A204.1 (cell line): ENCODE measurements around the gene FERMT3.

ENCODE experiments used
- FAIRE-seq: peaks from 2 replicates; lab custom pipeline; 2012; peaks lifted over from hg19 to GRCh38; lab: Jason Lieb, UNC

FERMT3 gene

DNA sequence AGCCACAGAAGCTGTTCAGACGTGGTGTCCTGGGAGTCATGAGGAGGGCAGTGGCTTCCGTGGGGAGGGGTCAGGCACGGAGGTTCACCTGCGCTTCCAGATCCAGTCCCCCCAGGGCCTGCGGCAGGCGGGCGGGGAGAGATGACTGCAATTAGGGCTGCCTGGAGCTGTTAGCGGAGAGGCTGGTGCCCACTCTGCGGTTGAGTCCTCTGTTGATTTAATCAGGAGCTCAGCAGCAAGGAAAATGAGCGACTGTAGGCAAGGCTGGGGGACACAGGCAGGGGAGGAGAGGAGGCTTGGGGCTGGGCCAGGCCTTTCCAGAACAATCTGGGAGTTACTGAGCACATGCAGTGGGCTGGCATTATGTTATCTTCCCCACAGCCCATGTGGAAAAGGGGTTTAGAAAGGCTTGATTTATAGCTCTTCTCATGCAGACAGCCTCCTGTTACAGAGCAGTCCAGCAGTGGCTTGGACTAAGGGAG is 57.9 kb downstream of the FERMT3 start:
- no peak for FAIRE-seq

DNA sequence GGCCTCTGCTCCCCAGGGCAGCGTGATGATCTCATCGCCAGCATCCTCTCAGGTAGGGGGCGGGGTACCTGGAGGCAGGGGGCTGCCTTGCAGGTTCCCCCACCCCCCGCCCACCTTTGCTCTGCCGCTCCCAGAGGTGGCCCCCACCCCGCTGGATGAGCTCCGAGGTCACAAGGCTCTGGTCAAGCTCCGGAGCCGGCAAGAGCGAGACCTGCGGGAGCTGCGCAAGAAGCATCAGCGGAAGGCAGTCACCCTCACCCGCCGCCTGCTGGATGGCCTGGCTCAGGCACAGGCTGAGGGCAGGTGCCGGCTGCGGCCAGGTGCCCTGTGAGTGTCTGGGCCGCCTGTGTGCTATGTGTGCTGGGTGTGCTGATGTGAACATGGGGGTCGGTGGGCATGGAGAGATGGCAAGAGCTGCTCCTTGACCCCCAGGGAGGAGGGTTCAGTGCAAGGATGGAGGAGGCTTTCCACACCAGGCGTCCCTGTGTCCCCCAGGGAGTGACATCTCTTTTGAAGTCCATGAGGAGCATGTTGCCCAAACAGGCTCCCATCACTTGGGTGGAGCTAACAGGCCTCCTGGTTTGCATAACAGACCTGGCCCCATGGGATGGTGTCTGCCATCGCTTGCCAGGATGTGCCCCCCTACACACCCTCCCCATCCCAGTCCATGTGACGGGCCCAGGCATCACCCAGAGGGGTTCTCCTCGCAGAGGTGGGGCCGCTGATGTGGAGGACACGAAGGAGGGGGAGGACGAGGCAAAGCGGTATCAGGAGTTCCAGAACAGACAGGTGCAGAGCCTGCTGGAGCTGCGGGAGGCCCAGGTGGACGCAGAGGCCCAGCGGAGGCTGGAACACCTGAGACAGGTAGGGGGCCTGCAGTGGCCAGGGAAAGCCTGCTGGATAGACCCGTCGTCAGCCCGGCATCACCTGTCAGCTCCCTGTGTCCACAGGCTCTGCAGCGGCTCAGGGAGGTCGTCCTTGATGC is 58.9 kb downstream of the FERMT3 start:
- no peak for FAIRE-seq

DNA sequence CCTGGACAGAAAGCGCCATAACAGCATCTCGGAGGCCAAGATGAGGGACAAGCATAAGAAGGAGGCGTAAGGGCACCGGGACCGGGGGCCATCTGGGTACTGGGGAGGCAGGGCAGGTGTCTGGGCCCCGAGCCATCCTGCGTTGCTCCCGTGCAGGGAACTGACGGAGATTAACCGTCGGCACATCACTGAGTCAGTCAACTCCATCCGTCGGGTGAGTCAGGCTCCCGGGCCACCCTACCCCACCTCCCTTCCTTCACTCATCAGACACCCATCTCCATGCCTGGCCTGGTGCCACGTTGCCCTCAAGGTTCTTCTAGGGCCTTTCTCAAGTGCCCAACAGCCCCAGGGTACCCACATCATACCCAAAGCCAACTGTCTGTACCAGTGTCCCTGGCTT is 59.8 kb downstream of the FERMT3 start:
- no peak for FAIRE-seq

DNA sequence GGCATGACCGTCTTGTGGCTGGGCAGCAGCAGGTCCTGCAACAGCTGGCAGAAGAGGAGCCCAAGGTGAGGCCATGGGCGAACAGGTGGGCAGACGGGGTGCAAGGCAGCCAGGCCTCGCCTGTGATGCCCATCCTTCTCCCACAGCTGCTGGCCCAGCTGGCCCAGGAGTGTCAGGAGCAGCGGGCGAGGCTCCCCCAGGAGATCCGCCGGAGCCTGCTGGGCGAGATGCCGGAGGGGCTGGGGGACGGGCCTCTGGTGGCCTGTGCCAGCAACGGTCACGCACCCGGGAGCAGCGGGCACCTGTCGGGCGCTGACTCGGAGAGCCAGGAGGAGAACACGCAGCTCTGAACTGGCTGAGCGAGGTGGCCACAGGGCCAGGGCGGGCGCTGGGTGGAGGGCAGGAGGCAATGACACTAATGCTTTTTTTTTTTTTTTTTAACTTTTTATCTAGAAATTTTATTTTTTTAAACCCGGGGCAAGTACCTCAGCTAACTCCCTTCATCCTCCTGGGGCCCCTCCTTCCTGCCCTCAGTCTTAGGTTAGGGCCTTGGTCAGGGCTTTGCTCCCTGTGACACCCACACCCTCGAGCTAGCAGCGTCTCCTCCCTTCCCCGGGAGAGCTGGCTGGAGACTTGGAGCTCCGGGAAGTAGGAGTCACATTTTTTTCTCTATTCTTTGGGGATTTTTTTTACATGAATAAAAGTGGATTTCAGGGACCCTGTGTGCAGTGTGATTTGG is 60.9 kb downstream of the FERMT3 start:
- FAIRE-seq: no peak

DNA sequence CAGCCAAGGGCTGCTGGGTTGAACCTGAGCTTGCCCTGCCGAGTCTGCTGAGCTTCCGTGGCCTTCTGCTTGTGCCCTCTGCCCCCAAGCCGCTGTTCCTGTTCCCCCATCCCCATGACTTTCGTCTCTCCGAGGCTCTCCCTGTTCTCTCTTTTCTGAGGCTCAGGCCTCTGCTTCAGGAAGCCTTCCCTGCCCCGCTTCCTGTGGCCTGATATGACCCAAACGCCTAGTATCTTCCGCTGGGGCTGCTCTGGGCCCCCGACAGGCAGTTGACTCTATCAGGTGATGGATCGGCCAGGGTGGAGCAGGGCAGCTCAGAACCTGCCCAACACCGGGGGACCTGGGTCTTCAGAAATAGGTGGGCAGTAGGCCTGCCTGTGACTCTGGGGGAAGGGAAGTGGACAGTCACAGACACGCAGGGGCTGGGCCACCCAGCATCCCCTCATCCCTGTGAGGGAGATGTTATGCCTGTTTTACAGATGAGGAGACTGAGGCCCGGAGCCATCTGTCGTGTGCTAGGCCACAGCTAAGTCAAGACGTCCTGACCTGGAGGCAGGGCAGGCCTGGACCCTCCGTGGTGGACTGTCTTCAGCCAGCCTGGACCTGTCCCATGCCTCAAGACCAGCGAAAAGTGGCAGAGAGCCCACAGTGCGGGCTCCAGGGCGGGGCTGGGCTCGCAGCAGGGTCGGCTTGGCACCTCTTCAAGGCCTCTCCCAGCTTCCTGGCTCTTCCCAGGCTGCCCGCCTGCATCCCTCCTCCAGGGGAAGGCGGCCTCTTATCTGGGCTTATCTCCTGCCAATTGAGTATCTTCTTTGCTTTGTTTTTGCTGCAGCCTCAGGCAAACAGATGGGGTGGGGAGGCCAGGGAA is 61.7 kb downstream of the FERMT3 start:
- FAIRE-seq: no peak

DNA sequence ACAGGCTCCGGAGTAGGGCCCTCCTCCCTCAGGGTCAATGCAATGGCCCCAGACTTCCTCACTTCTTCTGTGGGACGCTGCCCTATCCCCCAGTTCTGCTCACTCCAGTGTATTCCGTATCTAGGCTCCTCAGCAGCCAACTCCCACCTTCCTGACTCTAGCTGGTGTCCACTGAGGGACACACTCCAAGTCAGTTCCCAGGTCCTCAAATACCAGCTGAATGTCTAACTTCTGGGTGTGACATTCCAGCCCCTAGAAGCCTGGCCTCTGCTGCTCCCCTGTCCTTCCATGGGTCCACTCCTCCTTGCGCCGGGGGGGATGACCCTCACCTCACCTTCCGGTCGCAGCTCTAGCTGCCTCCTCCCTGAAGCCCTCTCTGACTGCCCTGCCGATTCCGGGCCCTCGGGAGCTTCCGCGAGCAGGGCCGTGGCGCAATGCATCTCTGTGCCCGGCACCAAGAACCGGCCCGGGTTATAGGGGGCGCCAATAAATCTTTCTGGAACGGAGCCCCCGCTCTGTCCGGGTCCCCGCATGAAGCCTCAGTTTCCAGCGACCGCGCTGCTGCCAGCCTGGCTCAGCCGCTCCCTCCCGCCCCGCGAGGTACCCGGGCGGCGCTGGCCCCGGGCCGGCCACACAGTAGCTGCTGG is 62.5 kb downstream of the FERMT3 start:
- FAIRE-seq: no peak

DNA sequence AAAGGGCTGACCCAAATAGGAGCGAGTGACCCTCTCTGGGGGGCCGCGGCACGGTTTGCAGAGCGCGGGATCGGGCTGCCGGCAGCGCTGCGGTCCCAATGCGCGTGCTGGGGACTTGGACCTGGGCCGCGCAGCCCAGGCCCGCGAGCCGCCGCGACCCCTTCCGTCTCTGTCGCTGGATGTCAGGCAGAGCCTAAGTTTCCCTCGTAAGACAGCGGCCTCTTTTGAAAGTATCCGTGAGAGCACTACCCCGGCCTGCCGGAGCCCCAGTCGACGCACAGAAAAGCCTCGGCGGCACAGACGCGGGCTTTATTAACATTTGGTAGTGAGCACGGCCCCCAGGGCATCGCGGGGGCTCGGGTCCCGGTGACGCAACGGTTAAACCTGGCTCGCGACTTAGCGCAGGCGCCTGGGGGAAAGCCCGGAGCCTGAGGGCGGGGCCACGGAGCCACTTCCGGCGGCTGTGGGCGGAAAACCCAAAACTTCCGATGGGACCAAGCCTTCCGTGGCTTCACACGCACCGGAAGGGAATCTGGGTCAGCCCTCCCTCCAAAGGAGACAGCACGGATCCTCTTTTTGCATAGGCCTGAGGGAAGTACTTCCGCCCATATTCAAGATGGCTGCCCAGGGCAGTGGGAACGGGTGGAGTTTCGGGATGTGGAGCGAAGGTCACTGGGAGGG is 63.2 kb downstream of the FERMT3 start:
- FAIRE-seq: peak; percentile 97
